Retinal pigment epithelial cell (primary cell): Measurements from ENCODE around the gene CFAP61.

Experiments used
- DNase-seq: peaks from one replicate; pipeline ENCODE4 v3.0.0-alpha.2; 2010; ENCODE audit warnings: low read depth
- H3K4me3 ChIP-seq: 2 replicates; pipeline ENCODE4 v1.5.1; 2011; ENCODE audit warnings: mild to moderate bottlenecking, low read length, control low read depth, moderate library complexity
- TF ChIP-seq, protein P1 (sequence below): conservative IDR thresholded peaks from 2 replicates; pipeline ENCODE4 v1.5.1; 2011; ENCODE audit warnings: low read depth, low read length, control low read depth, inconsistent platforms

The CFAP61 gene

DNA sequence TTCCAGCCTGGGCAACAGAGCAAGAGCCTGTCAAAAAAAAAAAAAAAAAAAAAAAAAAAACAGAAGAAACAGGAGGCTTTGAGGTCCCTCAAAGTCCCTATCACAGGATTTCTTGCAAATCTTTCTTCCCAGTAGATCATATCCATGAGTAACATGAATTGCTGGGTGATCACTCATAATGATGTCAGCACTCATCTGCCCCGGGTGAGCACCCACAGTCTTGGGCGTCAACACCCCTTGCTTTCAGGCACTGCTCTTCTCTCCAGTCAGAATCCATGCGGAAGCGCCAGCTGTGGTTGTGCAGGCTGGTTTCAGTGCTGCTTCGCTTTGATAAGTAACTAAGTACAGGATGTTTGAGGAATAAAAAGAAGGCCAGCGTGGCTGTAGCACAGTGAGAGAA is 275.4 kb downstream of the CFAP61 start:
- TF ChIP-seq, protein P1, sequence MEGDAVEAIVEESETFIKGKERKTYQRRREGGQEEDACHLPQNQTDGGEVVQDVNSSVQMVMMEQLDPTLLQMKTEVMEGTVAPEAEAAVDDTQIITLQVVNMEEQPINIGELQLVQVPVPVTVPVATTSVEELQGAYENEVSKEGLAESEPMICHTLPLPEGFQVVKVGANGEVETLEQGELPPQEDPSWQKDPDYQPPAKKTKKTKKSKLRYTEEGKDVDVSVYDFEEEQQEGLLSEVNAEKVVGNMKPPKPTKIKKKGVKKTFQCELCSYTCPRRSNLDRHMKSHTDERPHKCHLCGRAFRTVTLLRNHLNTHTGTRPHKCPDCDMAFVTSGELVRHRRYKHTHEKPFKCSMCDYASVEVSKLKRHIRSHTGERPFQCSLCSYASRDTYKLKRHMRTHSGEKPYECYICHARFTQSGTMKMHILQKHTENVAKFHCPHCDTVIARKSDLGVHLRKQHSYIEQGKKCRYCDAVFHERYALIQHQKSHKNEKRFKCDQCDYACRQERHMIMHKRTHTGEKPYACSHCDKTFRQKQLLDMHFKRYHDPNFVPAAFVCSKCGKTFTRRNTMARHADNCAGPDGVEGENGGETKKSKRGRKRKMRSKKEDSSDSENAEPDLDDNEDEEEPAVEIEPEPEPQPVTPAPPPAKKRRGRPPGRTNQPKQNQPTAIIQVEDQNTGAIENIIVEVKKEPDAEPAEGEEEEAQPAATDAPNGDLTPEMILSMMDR, result no peak
- no peak for DNase-seq
- no peak overlapping the region for H3K4me3 ChIP-seq

DNA sequence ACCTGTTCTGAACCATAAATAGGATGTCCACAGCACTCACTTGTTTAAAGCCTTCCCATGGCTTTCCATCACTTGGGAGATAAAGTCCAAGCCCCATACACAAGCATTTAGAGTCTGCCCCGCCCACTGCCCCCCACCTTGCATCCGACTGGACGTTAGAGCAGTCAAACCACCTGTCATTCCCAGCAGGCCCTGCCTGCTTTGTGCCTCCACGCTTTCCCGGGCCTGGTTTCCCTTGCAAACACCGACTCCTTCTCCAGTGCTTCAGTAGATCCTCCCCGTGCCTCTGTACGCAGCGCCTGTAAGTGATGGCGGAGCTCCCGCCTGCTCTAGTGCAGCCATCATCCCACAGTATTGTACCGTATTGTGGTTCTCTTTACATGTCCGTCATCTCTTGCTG is 277.2 kb downstream of the CFAP61 start:
- DNase-seq, result no peak
- no peak overlapping the region for H3K4me3 ChIP-seq
- TF ChIP-seq, protein P1, result no peak

DNA sequence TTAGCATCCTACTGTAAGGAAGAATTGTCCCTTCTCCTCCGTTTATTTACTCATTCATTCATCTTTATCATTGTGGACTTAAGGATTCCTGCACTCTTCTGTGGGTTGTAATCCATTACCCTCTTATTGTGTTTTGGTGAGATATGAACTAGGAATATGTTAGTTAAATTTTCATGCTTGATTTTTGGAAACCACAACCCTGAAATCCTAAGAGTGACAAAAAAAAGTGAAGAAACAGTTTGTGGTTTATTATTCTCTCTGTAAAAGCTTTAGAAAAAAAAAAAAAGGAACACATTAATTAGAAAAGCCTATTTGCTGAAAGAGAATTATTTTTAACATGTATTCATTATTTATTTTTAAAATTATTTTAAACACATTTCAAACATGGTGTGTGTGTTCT is 278.8 kb downstream of the CFAP61 start:
- H3K4me3 ChIP-seq, result no peak overlapping the region
- TF ChIP-seq, protein P1, result no peak
- DNase-seq, result no peak

DNA sequence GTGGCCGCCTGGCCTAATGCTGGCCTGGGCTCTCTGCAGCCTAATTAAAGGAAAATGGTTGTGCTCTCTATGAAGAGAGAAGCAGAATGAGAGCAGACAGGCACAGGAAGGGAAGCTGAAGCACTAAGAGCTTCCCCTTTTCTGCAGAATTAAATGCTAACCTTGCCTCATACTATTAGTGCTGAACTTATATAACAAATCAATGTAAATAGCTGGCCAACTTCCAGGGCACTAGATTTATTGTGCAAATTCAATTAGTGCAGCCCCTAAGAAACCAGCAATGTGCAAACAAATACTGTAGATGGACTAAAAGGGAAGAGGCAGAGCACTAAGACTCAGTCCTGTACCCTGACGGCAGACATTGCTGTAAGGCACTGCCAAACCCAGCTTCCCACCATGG is 279.5 kb downstream of the CFAP61 start:
- H3K4me3 ChIP-seq, result no peak overlapping the region
- DNase-seq, result no peak
- TF ChIP-seq, protein P1, result no peak

DNA sequence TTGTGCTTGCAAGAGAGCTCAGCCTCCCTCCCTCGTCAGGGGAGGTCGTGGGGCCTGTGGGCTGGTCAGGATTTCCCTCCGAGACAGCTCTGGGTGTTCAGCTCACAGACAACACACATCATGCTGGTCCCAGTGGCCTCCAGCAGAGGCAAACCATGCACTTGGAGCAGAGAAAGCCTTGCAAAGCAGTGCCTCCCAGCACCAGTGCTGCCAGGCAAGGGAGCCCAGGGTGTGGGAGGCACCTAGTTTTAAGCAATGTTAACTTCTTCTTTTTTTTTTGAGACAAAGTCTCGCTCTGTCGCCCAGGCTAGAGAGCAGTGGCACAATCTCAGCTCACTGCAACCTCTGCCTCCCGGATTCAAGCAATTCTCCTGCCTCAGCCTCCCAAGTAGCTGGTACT is 281.5 kb downstream of the CFAP61 start:
- no peak overlapping the region for H3K4me3 ChIP-seq
- TF ChIP-seq, protein P1, result no peak
- no peak for DNase-seq

DNA sequence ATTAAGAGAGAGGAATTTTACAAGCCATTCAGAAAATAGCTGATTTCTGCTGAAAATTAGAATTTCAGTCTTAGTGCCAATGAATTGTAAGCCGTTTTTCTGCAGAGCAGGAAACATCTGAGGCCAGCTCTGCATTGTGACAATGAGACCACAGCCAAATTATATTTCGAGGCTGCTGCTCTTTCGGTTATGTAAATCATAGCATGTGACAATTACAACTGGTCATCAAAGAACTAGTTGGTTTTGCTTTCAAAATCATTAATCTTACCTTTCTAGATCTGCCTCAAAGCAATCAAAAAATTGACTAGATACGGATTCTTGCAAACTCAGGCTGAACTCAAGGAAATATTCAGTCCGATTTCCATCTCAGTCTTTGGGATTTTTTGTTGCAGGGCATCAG is 282.2 kb downstream of the CFAP61 start:
- TF ChIP-seq, protein P1, result no peak
- no peak for DNase-seq
- H3K4me3 ChIP-seq, result no peak overlapping the region

DNA sequence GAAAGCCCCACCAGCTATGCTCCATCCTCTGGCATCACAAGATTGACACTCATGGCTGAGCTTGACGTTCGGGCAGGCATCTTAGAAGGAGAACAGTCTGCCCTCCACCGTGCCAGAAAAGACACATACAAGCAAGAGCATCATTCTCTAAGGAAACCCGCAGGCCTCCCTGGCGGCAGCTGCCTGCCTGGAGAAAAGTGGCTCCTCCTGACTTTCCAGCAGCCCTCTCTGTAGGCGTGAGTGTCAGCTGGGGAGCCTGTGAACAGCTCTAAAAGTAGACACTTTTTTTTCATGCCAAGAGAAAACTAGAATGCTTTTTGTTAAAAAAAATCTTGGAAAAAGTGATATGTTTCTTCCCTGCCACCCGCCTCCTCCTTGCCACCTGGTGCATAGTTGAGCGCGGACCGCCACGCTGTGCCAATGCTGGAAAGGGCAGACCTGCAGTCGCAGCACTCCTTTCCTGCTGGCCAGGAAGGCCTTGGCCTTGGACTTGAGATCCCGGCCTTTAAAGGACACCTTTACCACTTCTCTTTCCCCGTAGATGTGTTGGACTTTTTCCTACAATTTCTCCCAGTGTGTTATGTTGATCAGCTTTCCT is 285.9 kb downstream of the CFAP61 start:
- DNase-seq, result no peak
- H3K4me3 ChIP-seq, result no peak overlapping the region
- TF ChIP-seq, protein P1, result no peak
